ENCODE measurements around the gene SLFN14.
"Not testable (repeated sequence)": the region's sequence is repeated elsewhere in the genome, so short reads cannot be mapped to it uniquely, and the experiment has no call there.

The SLFN14 gene

DNA sequence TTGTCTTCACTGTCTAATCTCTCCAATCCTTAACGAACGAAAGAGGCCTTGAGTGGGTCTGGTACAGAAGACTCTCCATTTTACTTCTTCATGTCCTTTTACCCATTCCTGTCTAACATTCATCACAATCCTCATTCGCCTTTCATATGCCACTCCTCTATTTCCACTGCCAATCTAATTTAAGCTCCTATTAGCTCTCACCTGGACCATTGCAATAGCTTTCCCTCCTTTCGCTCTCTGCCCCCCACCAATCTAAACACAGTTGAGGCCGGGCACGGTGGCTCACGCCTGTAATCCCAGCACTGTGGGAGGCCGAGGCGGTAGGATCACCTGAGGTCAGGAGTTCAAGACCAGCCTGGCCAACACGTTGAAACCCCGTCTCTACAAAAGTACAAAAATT is 6.3 kb upstream of the SLFN14 start:
- peaks cover 12% of the 10 kb centered on the region for H3K4me1 ChIP-seq (ENCODE audit: control insufficient read depth, insufficient read depth, low read length)
- H3K4me3 ChIP-seq (ENCODE audit: insufficient read depth, low read depth, low read length): peak overlapping the region; percentile 98
- 76 to 77% methylated on average over 11 of the region's 11 CpGs for WGBS, 2 experiments
- no peak overlapping the region for H3K27ac ChIP-seq (ENCODE audit: insufficient read depth, low read depth, low read length, poor library complexity, severe bottlenecking)
- no peaks in the 10 kb centered on the region for H3K9me3 ChIP-seq (ENCODE audit: control insufficient read depth, low read length)
- peaks cover 23% of the 10 kb centered on the region for H3K27me3 ChIP-seq (ENCODE audit: control insufficient read depth, insufficient read depth, low read length, poor library complexity, severe bottlenecking)
- H3K36me3 ChIP-seq (ENCODE audit: control insufficient read depth, insufficient read depth, low read length): no peaks in the 10 kb centered on the region

DNA sequence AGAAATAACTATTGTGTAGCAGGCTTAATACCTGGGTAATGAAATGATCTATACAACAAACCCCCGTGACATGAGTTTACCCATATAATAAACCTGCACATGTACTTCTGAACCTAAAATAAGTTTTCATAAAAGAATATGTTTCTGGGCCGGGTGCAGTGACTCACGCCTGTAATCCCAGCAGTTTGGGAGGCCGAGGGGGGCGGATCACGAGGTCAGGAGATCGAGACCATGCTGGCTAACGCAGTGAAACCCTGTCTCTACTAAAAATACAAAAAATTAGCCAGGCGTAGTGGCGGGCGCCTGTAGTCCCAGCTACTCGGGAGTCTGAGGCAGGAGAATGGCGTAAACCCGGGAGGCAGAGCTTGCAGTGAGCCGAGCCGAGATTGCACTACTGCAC is 2.6 kb upstream of the SLFN14 start:
- not testable (repeated sequence) for H3K27ac ChIP-seq (ENCODE audit: insufficient read depth, low read depth, low read length, poor library complexity, severe bottlenecking); H3K4me3 ChIP-seq (ENCODE audit: insufficient read depth, low read depth, low read length); H3K4me1 ChIP-seq (ENCODE audit: control insufficient read depth, insufficient read depth, low read length); H3K36me3 ChIP-seq (ENCODE audit: control insufficient read depth, insufficient read depth, low read length); H3K9me3 ChIP-seq (ENCODE audit: control insufficient read depth, low read length)
- 83 to 85% methylated on average over 16 of the region's 16 CpGs for WGBS, 2 experiments
- H3K27me3 ChIP-seq (ENCODE audit: control insufficient read depth, insufficient read depth, low read length, poor library complexity, severe bottlenecking): peaks cover 23% of the 10 kb centered on the region

DNA sequence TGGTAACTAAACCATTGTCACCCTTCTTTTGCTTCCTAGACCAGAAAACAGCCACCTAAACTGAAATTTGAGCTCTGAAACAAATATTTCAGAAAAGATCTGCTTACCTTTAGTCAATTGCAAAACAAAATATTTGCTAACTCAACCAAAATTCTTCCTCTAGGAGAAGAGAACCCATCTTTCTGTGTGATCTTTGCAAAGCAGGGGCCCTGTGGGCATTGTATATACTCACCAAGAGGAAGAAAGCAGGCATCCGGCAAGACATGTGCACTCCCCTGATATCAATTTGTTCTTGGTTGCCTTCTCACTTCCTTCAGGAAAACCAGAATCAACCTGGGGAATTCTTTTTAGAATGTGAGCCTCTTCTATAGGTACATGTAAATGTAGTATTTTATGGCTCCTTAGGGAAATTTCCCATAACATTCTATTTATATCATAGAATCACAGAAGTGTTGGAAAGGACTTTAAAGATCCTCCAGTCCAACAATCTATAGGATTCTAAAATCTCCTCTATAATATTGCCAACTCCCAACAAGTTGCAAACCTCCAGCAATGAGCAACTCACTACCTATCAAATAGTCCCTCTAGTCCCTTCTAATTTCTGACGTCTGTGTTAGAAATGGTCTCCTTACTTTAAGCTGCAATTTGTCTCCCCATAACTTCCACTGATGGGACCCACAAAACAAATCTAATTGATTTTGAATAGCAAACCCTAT is 966 bp downstream of the SLFN14 start:
- no peaks in the 10 kb centered on the region for H3K4me1 ChIP-seq (ENCODE audit: control insufficient read depth, insufficient read depth, low read length)
- no peaks in the 10 kb centered on the region for H3K36me3 ChIP-seq (ENCODE audit: control insufficient read depth, insufficient read depth, low read length)
- H3K9me3 ChIP-seq (ENCODE audit: control insufficient read depth, low read length): no peaks in the 10 kb centered on the region
- no peak overlapping the region for H3K4me3 ChIP-seq (ENCODE audit: insufficient read depth, low read depth, low read length)
- H3K27me3 ChIP-seq (ENCODE audit: control insufficient read depth, insufficient read depth, low read length, poor library complexity, severe bottlenecking): peaks cover 10% of the 10 kb centered on the region
- H3K27ac ChIP-seq (ENCODE audit: insufficient read depth, low read depth, low read length, poor library complexity, severe bottlenecking): no peak overlapping the region
- WGBS, 2 experiments: 89% methylated on average over 2 of the region's 2 CpGs

DNA sequence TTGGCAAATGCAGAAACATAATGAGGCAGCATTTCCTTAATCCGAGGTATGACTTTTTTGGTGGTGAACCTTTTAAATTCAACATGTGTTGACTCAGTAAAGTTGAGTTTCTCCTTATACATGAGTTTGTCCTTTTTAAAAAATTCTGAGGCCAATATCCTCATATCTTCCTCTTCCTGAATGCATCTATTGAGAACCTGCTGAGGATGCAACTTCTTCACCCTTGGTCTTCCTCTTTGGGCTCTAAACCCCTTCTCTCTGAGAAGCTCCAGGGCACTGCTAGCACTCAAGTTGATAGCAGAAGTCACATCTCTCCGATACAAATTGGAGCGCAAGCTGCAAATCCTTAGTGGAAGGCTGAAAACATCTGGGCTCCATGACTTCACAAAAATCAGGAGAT is 3.3 kb downstream of the SLFN14 start:
- H3K4me3 ChIP-seq (ENCODE audit: insufficient read depth, low read depth, low read length): no peak overlapping the region
- no peak overlapping the region for H3K27ac ChIP-seq (ENCODE audit: insufficient read depth, low read depth, low read length, poor library complexity, severe bottlenecking)
- no peaks in the 10 kb centered on the region for H3K9me3 ChIP-seq (ENCODE audit: control insufficient read depth, low read length)
- H3K4me1 ChIP-seq (ENCODE audit: control insufficient read depth, insufficient read depth, low read length): no peaks in the 10 kb centered on the region
- H3K27me3 ChIP-seq (ENCODE audit: control insufficient read depth, insufficient read depth, low read length, poor library complexity, severe bottlenecking): peaks cover 5% of the 10 kb centered on the region
- WGBS, 2 experiments: 88 to 94% methylated on average over 3 of the region's 3 CpGs
- no peaks in the 10 kb centered on the region for H3K36me3 ChIP-seq (ENCODE audit: control insufficient read depth, insufficient read depth, low read length)

DNA sequence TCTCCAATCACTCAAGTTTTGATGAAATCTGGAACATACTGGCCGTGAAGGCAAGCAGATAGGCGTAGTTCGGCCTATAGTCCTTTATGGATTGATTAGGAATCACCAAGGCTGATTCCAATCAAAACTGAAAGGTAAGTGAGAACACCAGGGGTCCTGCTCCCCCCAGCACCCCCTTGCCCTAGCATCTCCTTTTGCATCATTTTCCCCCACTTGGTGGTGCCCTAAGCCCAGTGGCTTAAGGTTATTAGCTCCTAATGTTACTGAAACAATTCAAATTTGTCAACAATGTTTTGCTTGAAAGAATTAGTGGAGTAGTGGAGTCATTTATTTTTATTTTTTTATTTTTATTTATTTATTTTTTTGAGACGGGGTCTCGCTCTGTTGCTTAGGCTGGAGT is 4.9 kb downstream of the SLFN14 start:
- Histone ChIP-seq H3K36me3 (ENCODE audit: control insufficient read depth, insufficient read depth, low read length) (no peaks in the 10 kb centered on the region), H3K27ac (ENCODE audit: insufficient read depth, low read depth, low read length, poor library complexity, severe bottlenecking) (no peak overlapping the region), H3K27me3 (ENCODE audit: control insufficient read depth, insufficient read depth, low read length, poor library complexity, severe bottlenecking) (peaks cover 5% of the 10 kb centered on the region), H3K9me3 (ENCODE audit: control insufficient read depth, low read length) (no peaks in the 10 kb centered on the region), H3K4me1 (ENCODE audit: control insufficient read depth, insufficient read depth, low read length) (no peaks in the 10 kb centered on the region), H3K4me3 (ENCODE audit: insufficient read depth, low read depth, low read length) (no peak overlapping the region)
- 94 to 97% methylated on average over 3 to 5 of the region's 5 CpGs for WGBS, 2 experiments

DNA sequence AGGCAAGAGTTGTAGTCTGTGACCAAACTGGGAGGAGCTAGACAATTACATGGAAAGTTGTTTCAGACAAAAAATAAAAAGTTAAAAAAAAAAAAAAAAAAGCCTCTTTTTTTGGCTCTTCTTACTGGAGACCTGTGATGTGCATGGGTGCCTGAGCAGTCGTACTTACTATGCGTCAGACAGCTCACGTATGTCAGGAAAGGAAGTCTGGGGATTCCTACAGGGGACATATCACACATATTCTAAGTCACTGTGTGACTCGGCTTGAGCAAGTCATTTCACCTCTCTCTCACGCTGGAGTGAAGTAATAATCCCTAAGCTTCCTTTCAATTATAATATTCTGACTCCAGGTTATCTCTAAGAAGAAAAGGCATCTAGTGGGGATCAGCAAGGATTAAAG is 6.0 kb downstream of the SLFN14 start:
- WGBS, 2 experiments: 87 to 91% methylated on average over 4 to 5 of the region's 5 CpGs

DNA sequence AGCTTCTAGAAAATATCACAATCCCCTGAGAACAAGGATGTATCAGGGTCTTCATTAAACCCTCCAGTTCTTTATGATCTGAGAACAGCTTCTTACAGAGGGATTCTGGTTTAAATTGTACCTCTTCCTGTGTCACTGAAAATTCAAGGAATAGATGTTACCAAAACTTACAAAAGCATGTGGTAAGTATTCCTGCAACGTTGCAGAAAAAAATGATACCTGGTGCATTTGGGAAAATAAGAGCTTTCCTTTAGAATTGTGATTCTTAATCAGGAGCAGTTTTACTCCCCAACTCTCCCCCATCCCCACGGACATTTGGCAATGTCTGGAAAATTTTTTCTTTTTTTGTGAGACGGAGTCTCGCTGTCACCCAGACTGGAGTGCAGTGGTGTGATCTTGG is 7.3 kb downstream of the SLFN14 start:
- WGBS, 2 experiments: 91 to 93% methylated on average over 4 of the region's 4 CpGs
- H3K27me3 ChIP-seq (ENCODE audit: control insufficient read depth, insufficient read depth, low read length, poor library complexity, severe bottlenecking): peaks cover 5% of the 10 kb centered on the region
- H3K4me1 ChIP-seq (ENCODE audit: control insufficient read depth, insufficient read depth, low read length): no peaks in the 10 kb centered on the region
- H3K36me3 ChIP-seq (ENCODE audit: control insufficient read depth, insufficient read depth, low read length): no peaks in the 10 kb centered on the region
- H3K4me3 ChIP-seq (ENCODE audit: insufficient read depth, low read depth, low read length): no peak overlapping the region
- no peak overlapping the region for H3K27ac ChIP-seq (ENCODE audit: insufficient read depth, low read depth, low read length, poor library complexity, severe bottlenecking)
- no peaks in the 10 kb centered on the region for H3K9me3 ChIP-seq (ENCODE audit: control insufficient read depth, low read length)

More for the DNA sequence above, 6.0 kb downstream of the SLFN14 start:
- H3K27me3 ChIP-seq (ENCODE audit: control insufficient read depth, insufficient read depth, low read length, poor library complexity, severe bottlenecking): peaks cover 5% of the 10 kb centered on the region
- H3K4me1 ChIP-seq (ENCODE audit: control insufficient read depth, insufficient read depth, low read length): no peaks in the 10 kb centered on the region
- no peak overlapping the region for H3K27ac ChIP-seq (ENCODE audit: insufficient read depth, low read depth, low read length, poor library complexity, severe bottlenecking)
- no peaks in the 10 kb centered on the region for H3K9me3 ChIP-seq (ENCODE audit: control insufficient read depth, low read length)
- H3K4me3 ChIP-seq (ENCODE audit: insufficient read depth, low read depth, low read length): no peak overlapping the region
- no peaks in the 10 kb centered on the region for H3K36me3 ChIP-seq (ENCODE audit: control insufficient read depth, insufficient read depth, low read length)

DNA sequence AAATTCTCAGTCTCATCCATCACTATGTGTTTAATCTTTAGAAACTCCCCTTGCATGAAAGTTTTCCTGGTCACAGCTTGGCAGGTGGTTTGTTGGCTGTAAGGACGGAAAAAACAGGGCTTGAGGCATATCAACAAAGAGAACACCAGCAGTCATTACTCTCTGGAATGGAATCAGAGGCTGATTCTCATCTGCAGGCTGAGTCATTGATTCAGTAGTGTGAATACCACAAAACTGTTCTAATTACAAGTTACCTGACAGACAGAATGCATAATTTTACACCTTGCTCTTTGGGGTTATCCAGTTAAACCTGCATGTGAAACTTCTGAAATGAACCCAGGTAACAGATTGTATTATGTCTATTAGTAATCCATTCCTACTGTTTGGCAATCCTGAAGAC is 11.6 kb downstream of the SLFN14 start:
- H3K27me3 ChIP-seq (ENCODE audit: control insufficient read depth, insufficient read depth, low read length, poor library complexity, severe bottlenecking): peaks cover 7% of the 10 kb centered on the region
- no peaks in the 10 kb centered on the region for H3K36me3 ChIP-seq (ENCODE audit: control insufficient read depth, insufficient read depth, low read length)
- H3K9me3 ChIP-seq (ENCODE audit: control insufficient read depth, low read length): no peaks in the 10 kb centered on the region
- H3K27ac ChIP-seq (ENCODE audit: insufficient read depth, low read depth, low read length, poor library complexity, severe bottlenecking): no peak overlapping the region
- WGBS, 2 experiments: 73 to 84% methylated on average over 1 of the region's 1 CpG
- H3K4me3 ChIP-seq (ENCODE audit: insufficient read depth, low read depth, low read length): no peak overlapping the region
- no peaks in the 10 kb centered on the region for H3K4me1 ChIP-seq (ENCODE audit: control insufficient read depth, insufficient read depth, low read length)

DNA sequence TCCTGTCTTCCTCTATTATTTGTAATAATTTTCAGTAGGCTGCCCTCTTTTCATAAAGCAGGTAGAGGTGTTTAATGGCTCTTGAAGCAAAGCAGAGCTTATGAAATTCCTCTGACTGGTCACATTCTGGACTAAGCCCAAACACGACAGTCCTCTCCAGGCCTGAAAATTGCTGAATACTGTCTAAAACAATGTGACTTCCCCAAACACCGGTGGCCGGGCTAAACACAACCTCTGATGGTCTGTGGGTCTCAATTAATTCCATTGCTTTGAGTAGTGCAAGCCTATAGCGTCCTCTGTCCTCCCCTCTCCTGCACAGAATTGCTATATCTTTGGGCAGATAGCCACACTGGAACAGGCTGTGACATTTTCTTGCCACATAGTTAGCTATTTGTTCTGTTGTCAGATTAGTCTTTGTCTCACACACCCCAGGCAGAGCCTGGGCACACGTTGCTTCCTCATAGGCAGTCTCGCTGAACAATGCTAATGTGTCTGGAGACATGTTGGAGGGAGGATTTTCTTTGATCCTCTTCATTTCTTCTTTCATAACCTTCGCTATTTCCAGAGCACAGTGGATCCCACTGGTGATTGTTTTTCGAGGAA is 12.3 kb downstream of the SLFN14 start:
- Histone ChIP-seq H3K4me3 (ENCODE audit: insufficient read depth, low read depth, low read length) (no peak overlapping the region), H3K27ac (ENCODE audit: insufficient read depth, low read depth, low read length, poor library complexity, severe bottlenecking) (no peak overlapping the region), H3K4me1 (ENCODE audit: control insufficient read depth, insufficient read depth, low read length) (no peaks in the 10 kb centered on the region), H3K27me3 (ENCODE audit: control insufficient read depth, insufficient read depth, low read length, poor library complexity, severe bottlenecking) (peaks cover 7% of the 10 kb centered on the region), H3K9me3 (ENCODE audit: control insufficient read depth, low read length) (no peaks in the 10 kb centered on the region), H3K36me3 (ENCODE audit: control insufficient read depth, insufficient read depth, low read length) (no peaks in the 10 kb centered on the region)
- 80 to 90% methylated on average over 6 to 8 of the region's 8 CpGs for whole genome bisulfite sequencing, 2 experiments

DNA sequence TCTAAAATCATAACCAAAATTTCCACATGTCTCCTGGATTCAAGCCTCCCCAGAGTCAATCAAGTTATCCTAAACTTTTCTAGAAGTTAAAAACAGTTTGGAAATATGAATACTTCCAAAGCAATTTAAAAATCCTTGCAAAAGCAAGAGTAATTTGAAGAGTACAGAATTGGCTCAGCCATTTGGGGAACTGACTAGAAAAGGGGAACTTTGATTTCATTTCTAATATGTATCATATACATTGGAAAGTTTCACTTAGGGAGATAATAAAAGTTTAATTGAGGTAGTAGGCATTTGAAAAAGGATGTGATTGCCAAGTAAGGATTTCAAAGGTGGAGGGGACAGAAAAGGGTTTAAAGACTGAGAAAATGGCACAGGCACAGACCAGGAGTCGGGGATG is 14.1 kb downstream of the SLFN14 start:
- Histone ChIP-seq H3K36me3 (ENCODE audit: control insufficient read depth, insufficient read depth, low read length) (no peaks in the 10 kb centered on the region), H3K27ac (ENCODE audit: insufficient read depth, low read depth, low read length, poor library complexity, severe bottlenecking) (no peak overlapping the region), H3K27me3 (ENCODE audit: control insufficient read depth, insufficient read depth, low read length, poor library complexity, severe bottlenecking) (peaks cover 7% of the 10 kb centered on the region), H3K9me3 (ENCODE audit: control insufficient read depth, low read length) (no peaks in the 10 kb centered on the region), H3K4me3 (ENCODE audit: insufficient read depth, low read depth, low read length) (no peak overlapping the region), H3K4me1 (ENCODE audit: control insufficient read depth, insufficient read depth, low read length) (no peaks in the 10 kb centered on the region)
- 90 to 93% methylated on average over 1 of the region's 1 CpG for WGBS, 2 experiments

Measured in ectodermal cell (in vitro differentiated cells).